KMS-11 (cell line): Measurements from ENCODE around the gene PPP2R3A.

Experiments
- H2AFZ ChIP-seq: fragments of 200-600 bp; sonication (generic); 2 replicates; pipeline ENCODE4 v1.6.1; 2016; ENCODE audit warnings: antibody characterized with exemption, mixed run types, low read depth
- H3K27ac ChIP-seq: fragments of 200-600 bp; sonication (generic); 2 replicates; pipeline ENCODE4 v1.6.1; 2016; ENCODE audit warnings: mild to moderate bottlenecking, mixed run types
- H3K27me3 ChIP-seq: fragments of 200-600 bp; sonication (generic); 2 replicates; pipeline ENCODE4 v1.6.1; 2017; ENCODE audit warnings: mild to moderate bottlenecking, low read depth, mixed run types, moderate library complexity; ENCODE audit not compliant: insufficient read depth
- H3K36me3 ChIP-seq: fragments of 200-600 bp; sonication (generic); 2 replicates; pipeline ENCODE4 v1.6.1; 2017; ENCODE audit warnings: mild to moderate bottlenecking, mixed run types; ENCODE audit not compliant: insufficient read depth
- H3K4me1 ChIP-seq: fragments of 200-600 bp; sonication (generic); 2 replicates; pipeline ENCODE4 v1.6.1; 2016; ENCODE audit warnings: mild to moderate bottlenecking, low read depth, mixed run types; ENCODE audit not compliant: poor library complexity, severe bottlenecking
- H3K4me2 ChIP-seq: fragments of 200-600 bp; sonication (generic); 2 replicates; pipeline ENCODE4 v1.7.0; 2016; ENCODE audit warnings: mild to moderate bottlenecking, mixed run types
- H3K4me3 ChIP-seq: fragments of 200-600 bp; sonication (generic); IDR thresholded peaks from 2 replicates; pipeline ENCODE4 v1.6.1; 2017; ENCODE audit warnings: low read depth, low read length, mixed read lengths; ENCODE audit not compliant: insufficient read depth
- H3K79me2 ChIP-seq: fragments of 200-600 bp; sonication (generic); 2 replicates; pipeline ENCODE4 v1.6.1; 2016; ENCODE audit warnings: low read depth, mixed run types; ENCODE audit not compliant: insufficient read depth
- H3K9ac ChIP-seq: fragments of 200-600 bp; sonication (generic); 2 replicates; pipeline ENCODE4 v1.6.1; 2016; ENCODE audit warnings: mild to moderate bottlenecking, mixed run types
- H4K20me1 ChIP-seq: fragments of 200-600 bp; sonication (generic); 2 replicates; pipeline ENCODE4 v1.6.1; 2016; ENCODE audit warnings: mild to moderate bottlenecking, mixed run types; ENCODE audit not compliant: insufficient read depth
- CTCF ChIP-seq: fragments of 200-600 bp; sonication (generic); conservative IDR thresholded peaks from 2 replicates; pipeline ENCODE4 v1.6.1; 2017; ENCODE audit warnings: low read depth, mild to moderate bottlenecking, antibody characterized with exemption, low read length, moderate library complexity, mixed read lengths

Gene PPP2R3A

GRCh38 chr3:135994708-135995337, 29.3 kb downstream of the PPP2R3A start:
- Histone ChIP-seq H3K4me2 (no peak overlapping the region), H3K79me2 (no peaks in the 10 kb centered on the region), H3K4me1 (no peaks in the 10 kb centered on the region), H3K36me3 (no peaks in the 10 kb centered on the region), H3K27me3 (no peaks in the 10 kb centered on the region), H3K4me3 (no peak overlapping the region), H2AFZ (no peak overlapping the region), H4K20me1 (no peaks in the 10 kb centered on the region), H3K9ac (no peak overlapping the region), H3K27ac (no peak overlapping the region)
- no peak for TF ChIP-seq CTCF

- Histone ChIP-seq H3K4me1 (no peaks in the 10 kb centered on the region), H3K27ac (no peak overlapping the region), H3K27me3 (no peaks in the 10 kb centered on the region), H4K20me1 (no peaks in the 10 kb centered on the region), H3K4me3 (no peak overlapping the region), H2AFZ (no peak overlapping the region), H3K4me2 (no peak overlapping the region), H3K9ac (no peak overlapping the region), H3K79me2 (no peaks in the 10 kb centered on the region), H3K36me3 (no peaks in the 10 kb centered on the region)
- no peak for TF ChIP-seq CTCF
Observed at GRCh38 chr3:135995766-135996165, 30.2 kb downstream of the PPP2R3A start.

GRCh38 chr3:135997554-135998320, 32.2 kb downstream of the PPP2R3A start:
- Histone ChIP-seq H2AFZ (no peak overlapping the region), H3K27ac (no peak overlapping the region), H3K27me3 (no peaks in the 10 kb centered on the region), H4K20me1 (no peaks in the 10 kb centered on the region), H3K79me2 (no peaks in the 10 kb centered on the region), H3K4me2 (no peak overlapping the region), H3K9ac (no peak overlapping the region), H3K36me3 (no peaks in the 10 kb centered on the region), H3K4me1 (no peaks in the 10 kb centered on the region), H3K4me3 (no peak overlapping the region)
- no peak for TF ChIP-seq CTCF

- no peak overlapping the region for H2AFZ ChIP-seq
- H3K4me3 ChIP-seq: no peak overlapping the region
- H4K20me1 ChIP-seq: no peaks in the 10 kb centered on the region
- no peak for TF ChIP-seq CTCF
- H3K36me3 ChIP-seq: no peaks in the 10 kb centered on the region
- no peaks in the 10 kb centered on the region for H3K79me2 ChIP-seq
- no peak overlapping the region for H3K4me2 ChIP-seq
- H3K27ac ChIP-seq: no peak overlapping the region
- no peaks in the 10 kb centered on the region for H3K4me1 ChIP-seq
- H3K27me3 ChIP-seq: no peaks in the 10 kb centered on the region
- no peak overlapping the region for H3K9ac ChIP-seq
Observed at GRCh38 chr3:136008221-136008620, 42.7 kb downstream of the PPP2R3A start.
